ENCODE measurements around the gene IFT81.
A peak's percentile ranks its signal among the peaks of the same experiment; 100 is the strongest.
"Not testable (repeated sequence)": the region's sequence is repeated elsewhere in the genome, so short reads cannot be mapped to it uniquely, and the experiment has no call there.

Gene IFT81, protein sequence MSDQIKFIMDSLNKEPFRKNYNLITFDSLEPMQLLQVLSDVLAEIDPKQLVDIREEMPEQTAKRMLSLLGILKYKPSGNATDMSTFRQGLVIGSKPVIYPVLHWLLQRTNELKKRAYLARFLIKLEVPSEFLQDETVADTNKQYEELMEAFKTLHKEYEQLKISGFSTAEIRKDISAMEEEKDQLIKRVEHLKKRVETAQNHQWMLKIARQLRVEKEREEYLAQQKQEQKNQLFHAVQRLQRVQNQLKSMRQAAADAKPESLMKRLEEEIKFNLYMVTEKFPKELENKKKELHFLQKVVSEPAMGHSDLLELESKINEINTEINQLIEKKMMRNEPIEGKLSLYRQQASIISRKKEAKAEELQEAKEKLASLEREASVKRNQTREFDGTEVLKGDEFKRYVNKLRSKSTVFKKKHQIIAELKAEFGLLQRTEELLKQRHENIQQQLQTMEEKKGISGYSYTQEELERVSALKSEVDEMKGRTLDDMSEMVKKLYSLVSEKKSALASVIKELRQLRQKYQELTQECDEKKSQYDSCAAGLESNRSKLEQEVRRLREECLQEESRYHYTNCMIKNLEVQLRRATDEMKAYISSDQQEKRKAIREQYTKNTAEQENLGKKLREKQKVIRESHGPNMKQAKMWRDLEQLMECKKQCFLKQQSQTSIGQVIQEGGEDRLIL

DNA sequence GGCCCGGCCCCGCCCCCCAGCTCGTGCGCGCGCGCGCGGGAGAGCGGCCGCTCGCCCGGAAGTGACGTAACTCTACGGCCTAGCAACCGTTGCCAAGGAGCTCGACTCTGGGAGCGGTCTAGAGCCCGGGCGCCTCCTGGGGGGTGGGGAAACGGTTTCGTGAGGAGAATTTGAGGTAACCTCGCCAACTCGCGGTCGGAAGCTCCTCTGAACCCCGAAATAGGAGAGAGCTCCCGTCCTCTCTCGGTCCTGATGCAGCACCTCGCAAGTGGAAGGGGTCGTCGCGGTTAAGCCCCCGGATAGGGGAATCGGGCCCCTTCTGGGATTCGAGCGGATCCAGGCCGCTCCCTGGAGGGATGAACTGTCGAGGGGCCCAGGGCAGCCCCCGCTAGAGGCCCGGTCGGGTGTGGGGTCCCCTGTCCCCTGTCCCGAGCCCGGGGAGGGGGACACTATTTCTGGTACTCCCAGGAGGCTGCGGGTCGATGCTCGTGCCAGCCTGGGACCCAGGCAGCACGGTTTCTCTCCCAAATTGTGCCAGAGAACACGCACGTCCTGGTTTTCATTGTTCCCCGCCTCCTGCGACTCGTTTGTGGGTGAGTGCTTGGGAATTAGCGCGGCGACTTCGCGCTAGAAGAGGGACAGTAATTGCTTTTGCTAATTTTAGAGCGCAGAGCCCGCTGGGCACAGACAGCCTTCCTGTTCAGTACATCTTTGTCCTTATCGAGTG is at the start of gene IFT81:
Gene IFT81 (plus strand): TSS at position 89 of the 727 bp plus-strand sequence. CDS start 3,024 bp downstream, outside the sequence.
- peak; percentile 89 to 91 for DNase-seq

DNA sequence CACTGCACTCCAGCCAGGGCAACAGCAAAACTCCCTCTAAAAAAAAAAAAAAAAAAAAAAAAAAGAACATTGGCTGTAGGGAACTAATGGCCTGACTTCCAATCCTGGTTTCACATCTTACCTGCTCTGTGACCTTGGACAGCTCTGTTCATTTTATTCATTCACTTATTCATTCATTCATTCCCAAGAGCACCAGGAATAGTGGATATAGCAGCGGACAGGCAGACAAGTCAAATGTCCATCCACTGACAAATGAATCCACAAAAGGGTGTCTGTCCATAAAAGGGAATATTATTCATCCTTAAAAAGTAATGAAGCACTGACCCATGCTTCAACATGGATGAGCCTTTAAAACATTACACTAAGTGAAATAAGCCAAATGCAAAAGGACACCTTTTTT is 48.3 kb upstream of the IFT81 start:
- no peak for DNase-seq

DNA sequence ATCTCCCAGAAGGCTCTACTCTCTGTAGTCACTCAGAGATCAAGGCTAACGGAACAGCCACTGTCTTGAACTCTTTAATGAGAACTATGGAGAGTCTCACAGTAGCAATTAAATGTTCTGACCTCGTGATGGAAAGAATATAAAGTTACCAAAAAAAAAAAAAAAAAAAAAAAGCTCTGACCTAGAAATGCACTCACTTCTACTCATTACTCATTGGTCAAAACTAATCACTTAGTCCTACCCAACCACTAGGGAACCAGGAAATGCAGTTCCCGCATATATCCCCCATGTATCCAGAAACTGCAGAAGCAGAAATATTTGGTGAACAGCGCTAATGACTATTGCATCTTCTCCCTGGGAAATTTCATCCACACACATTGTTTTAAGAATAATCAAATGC is 46.4 kb upstream of the IFT81 start:
- no peak for DNase-seq

- no peak for DNase-seq
Measured at GRCh38 chr12:110079477-110080400, 44.4 kb upstream of the IFT81 start.

DNA sequence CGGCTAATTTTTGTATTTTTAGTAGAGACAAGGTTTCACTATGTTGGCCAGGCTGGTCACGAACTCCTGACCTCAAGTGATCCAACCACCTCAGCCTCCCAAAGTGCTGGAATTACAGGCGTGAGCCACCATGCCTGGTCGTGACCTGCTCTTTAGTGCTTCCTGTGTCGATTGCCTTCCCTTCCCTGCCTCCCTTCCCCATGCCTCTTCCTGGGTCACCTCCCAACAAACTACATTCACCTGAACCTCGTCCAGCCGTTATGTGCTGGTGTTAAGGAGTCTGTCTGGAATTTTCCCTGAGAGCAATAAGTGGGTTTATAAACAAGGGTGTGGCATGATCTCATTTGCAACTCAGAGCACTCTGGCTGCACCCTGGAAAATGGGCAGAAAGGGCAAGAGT is 43.7 kb upstream of the IFT81 start:
- no peak for DNase-seq

DNA sequence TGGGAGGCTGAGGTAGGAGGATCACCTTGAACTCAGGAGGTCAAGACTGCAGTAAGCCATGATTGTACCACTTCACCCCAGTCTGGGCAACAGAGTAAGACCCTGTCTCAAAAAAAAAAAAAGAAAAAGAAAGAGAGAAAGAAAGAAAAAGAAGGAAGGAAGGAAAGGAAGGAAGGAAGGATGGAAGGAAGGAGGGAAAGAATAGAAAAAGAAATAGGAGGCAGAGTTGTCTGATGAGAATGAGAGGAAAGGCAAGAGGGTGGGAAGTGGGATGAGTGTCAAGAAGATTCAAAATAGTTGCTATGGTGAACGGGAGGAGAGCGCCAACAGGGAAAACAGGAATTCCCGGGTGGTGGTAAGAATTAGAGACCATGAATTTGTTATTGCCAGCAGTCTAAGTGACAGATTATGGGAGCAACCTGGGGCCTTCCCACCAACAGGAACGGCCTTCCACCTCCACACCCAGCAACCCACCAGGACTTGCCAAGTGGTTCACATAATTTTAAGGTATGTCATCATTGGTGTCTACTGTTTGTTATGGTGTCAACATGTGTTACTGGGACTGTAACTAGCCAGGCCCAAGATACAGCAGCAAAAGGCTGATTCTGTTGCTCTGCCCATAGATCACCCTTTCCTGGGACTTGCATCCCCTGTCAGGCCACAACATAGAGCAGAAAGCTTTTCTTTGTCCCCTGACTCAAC is 39.7 kb upstream of the IFT81 start:
- DNase-seq: no peak

GRCh38 chr12:110088216-110088615 is 35.9 kb upstream of the IFT81 start:
- not testable (repeated sequence) for DNase-seq

- DNase-seq: no peak
Measured at GRCh38 chr12:110088936-110089335, 35.2 kb upstream of the IFT81 start.

- no peak for DNase-seq
Measured at GRCh38 chr12:110090266-110091135, 33.7 kb upstream of the IFT81 start.

DNA sequence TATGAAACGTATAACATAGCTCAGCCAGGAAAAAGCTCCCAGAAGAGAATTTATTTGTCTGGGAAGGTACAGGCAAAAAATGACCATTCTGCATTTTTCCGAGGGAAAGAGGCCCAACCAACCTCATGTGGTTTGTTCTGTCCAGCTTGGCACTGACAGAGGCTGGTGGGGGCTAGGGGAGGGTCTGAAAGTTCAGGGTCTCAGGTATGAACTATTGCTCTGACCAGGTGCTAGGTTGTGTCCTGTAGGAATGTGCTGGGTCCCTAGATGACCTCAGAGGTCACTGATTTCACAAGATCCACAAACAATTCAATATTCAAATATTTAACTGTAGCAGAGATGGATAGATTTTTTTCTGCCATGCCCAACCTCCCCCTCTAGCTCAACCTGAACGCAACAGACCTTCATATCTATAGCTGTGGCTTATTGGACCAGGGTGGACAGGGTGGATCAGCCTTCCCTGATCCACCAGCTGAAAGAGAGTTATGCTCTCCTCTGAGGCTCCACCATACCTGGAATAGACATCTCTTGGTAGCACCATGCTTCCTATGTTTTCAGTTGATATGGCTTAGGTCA is 32.9 kb upstream of the IFT81 start:
- no peak for DNase-seq

DNA sequence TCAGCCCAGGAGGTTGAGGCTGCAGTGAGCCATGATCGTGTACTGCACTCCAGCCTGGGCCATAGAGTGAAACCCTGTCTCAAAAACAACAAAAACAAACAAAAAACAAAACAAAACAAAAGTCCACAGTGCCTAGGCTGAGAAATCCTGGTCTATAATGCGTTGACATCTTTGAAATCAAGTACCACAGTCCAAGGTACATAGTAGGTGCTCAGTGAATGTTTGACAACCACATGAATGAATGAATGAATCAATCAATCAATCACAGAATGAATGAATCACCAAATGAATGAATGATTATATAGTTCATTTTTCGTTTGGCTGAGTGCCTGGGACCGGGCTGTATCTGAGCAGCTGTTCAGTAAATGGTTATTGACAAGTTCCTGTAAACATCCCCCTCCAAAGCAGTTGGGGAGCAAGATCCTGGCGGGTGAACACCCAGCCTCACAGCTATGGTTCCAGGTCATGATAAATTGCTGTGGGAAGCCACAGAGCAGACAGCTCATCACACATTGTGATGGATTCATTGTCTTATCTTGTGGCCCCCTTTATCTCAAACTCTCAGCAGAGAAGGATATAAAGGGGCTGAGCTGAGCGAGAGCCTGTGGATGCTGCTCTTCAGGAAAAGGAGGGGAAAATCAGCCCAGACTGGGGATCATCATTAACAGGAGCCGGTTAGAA is 30.4 kb upstream of the IFT81 start:
- DNase-seq: no peak

DNA sequence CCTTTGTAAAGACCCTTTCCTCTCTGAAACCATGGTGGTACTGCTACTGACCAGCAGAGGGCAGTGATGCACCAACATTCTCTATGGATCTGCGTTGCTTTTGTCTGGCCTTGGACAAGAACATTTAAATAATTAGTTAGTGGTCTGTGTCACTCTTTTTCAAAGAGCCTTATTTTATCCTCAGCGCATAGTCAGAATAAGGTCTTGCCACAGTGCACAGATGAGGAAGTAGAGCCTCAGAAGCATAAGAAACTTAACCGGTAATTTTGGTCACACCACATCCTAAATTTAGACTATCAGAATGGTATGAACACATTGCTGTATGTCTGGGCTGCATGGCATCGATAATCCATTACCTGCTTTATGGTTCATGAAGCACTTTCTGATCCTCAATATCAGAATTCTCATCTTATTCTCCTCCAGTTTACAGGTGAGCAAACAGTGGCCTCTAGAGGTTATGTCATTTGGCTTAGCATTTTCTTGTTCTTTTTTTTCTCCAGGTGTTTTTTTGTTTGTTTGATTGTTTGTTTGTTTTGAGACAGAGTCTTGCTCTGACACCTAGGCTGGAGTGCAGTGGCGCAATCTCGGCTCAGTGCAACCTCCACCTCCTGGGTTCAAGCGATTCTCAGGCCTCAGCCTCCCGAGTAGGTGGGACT is 23.7 kb upstream of the IFT81 start:
- DNase-seq: peak; percentile 9 to 61

- DNase-seq: peak; percentile 98
Measured at GRCh38 chr12:110102255-110102654, 21.9 kb upstream of the IFT81 start.

GRCh38 chr12:110104188-110105094 is 19.7 kb upstream of the IFT81 start:
- no peak for DNase-seq

- DNase-seq: no peak
Measured at GRCh38 chr12:110105159-110105558, 19.0 kb upstream of the IFT81 start.

GRCh38 chr12:110105986-110106385 is 18.2 kb upstream of the IFT81 start:
- DNase-seq: no peak

DNA sequence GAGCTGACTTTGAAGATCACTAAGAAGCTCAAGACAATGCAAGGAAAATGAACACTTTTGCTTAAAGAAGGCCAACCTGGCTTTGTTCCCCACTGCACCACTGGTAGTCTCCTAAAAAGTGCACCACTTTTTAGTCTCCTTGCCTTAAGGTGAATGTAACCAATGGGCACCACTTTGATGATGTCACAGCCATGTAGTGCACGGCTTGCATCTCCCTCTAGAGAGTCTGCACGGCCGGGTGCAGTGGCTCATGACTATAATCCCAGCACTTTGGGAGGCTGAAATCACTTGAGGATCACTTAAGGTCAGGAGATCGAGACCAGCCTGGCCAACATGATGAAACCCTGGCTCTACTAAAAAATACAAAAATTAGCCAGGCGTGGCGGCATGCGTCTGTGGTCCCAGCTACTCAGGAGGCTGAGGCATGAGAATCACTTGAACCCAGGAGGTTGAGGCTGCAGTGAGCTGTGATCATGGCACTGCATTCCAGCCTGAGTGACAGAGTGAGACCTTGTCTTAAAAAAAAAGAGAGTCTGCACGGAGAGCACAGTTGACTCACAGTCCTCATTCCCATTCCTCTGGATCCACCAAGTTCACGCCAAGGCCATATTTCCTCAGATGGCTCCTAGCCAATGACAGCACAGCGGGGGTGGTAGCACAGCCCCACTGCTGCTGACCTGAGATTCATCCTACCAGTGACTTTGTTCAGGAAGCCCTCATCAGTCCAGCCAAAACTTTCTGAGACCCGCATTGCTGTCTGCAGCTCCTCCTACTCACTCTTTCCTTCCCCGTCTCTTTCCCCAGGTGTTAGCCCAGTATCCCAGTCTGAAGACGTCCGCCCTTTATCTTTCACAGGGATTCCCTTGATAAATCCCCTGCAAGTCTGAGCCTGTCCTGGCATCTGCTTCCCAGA is 16.5 kb upstream of the IFT81 start:
- DNase-seq: no peak
